ENCODE results near the gene RAP1GAP. TPM values are rescaled to one million over a fixed set of nuclear protein-coding genes. Genes with fewer than 3 reads are reported as not detected.

RAP1GAP gene
- polyA plus RNA-seq, 1 donor from 2014 or later: 9.8 TPM

GRCh38 chr1:21645550-21645949 lies 23.6 kb downstream of the RAP1GAP start:
- Histone ChIP-seq H3F3A (ENCODE audit: insufficient read depth, low read length, poor library complexity, severe bottlenecking) (no peaks in the 10 kb centered on the region), H3K27ac (ENCODE audit: low read length) (no peak overlapping the region), H3K9ac (ENCODE audit: low read length) (no peak overlapping the region), H4K20me1 (ENCODE audit: insufficient read depth) (no peaks in the 10 kb centered on the region), H3K4me2 (ENCODE audit: low read length) (no peak overlapping the region), H3K36me3 (ENCODE audit: insufficient read depth, low read length) (no peaks in the 10 kb centered on the region), H3K9me3 (ENCODE audit: low read length) (no peaks in the 10 kb centered on the region), H3K79me2 (replicated peaks; ENCODE audit: insufficient read depth, low read length) (no peaks in the 10 kb centered on the region), H3K4me3 (ENCODE audit: low read length) (no peak overlapping the region), H3K9me2 (ENCODE audit: insufficient read depth, low read length) (no peaks in the 10 kb centered on the region), H2AFZ (ENCODE audit: low read depth, low read length) (no peak overlapping the region), H3K27me3 (ENCODE audit: insufficient read depth, low read depth, low read length) (no peaks in the 10 kb centered on the region)
- TF ChIP-seq EZH2 (IDR thresholded peaks at IDR 0.05; ENCODE audit: borderline replicate concordance, insufficient read depth, low read length, poor library complexity, severe bottlenecking): no peak
- TF ChIP-seq EP300 (conservative IDR thresholded peaks at IDR 0.05; ENCODE audit: poor library complexity, severe bottlenecking): no peak
- TF ChIP-seq MXI1 (conservative IDR thresholded peaks at IDR 0.05; ENCODE audit: poor library complexity, severe bottlenecking): no peak
- TF ChIP-seq REST (IDR thresholded peaks at IDR 0.05; ENCODE audit: borderline replicate concordance): no peak
- no peak for TF ChIP-seq TAF1 (IDR thresholded peaks at IDR 0.05; ENCODE audit: low read depth)
- TF ChIP-seq SMC3 (conservative IDR thresholded peaks at IDR 0.05; ENCODE audit: poor library complexity): no peak

GRCh38 chr1:21644906-21645305 lies 24.3 kb downstream of the RAP1GAP start:
- H3K4me2 ChIP-seq (ENCODE audit: low read length): no peak overlapping the region
- H3K9me3 ChIP-seq (ENCODE audit: low read length): no peaks in the 10 kb centered on the region
- H3K27ac ChIP-seq (ENCODE audit: low read length): no peak overlapping the region
- no peak overlapping the region for H2AFZ ChIP-seq (ENCODE audit: low read depth, low read length)
- H3K36me3 ChIP-seq (ENCODE audit: insufficient read depth, low read length): no peaks in the 10 kb centered on the region
- no peaks in the 10 kb centered on the region for H3F3A ChIP-seq (ENCODE audit: insufficient read depth, low read length, poor library complexity, severe bottlenecking)
- no peaks in the 10 kb centered on the region for H4K20me1 ChIP-seq (ENCODE audit: insufficient read depth)
- H3K9me2 ChIP-seq (ENCODE audit: insufficient read depth, low read length): no peaks in the 10 kb centered on the region
- no peaks in the 10 kb centered on the region for H3K79me2 ChIP-seq (replicated peaks; ENCODE audit: insufficient read depth, low read length)
- TF ChIP-seq TAF1 (IDR thresholded peaks at IDR 0.05; ENCODE audit: low read depth): no peak
- TF ChIP-seq RAD21 (conservative IDR thresholded peaks at IDR 0.05): no peak
- no peak overlapping the region for H3K9ac ChIP-seq (ENCODE audit: low read length)
- no peaks in the 10 kb centered on the region for H3K27me3 ChIP-seq (ENCODE audit: insufficient read depth, low read depth, low read length)
- no peak overlapping the region for H3K4me3 ChIP-seq (ENCODE audit: low read length)

GRCh38 chr1:21644348-21644747 lies 24.8 kb downstream of the RAP1GAP start:
- Histone ChIP-seq H3K4me3 (ENCODE audit: low read length) (no peak overlapping the region), H3K9me3 (ENCODE audit: low read length) (no peaks in the 10 kb centered on the region), H3K4me2 (ENCODE audit: low read length) (no peak overlapping the region), H4K20me1 (ENCODE audit: insufficient read depth) (no peaks in the 10 kb centered on the region), H3F3A (ENCODE audit: insufficient read depth, low read length, poor library complexity, severe bottlenecking) (no peaks in the 10 kb centered on the region), H3K27me3 (ENCODE audit: insufficient read depth, low read depth, low read length) (no peaks in the 10 kb centered on the region), H3K9me2 (ENCODE audit: insufficient read depth, low read length) (no peaks in the 10 kb centered on the region), H3K9ac (ENCODE audit: low read length) (no peak overlapping the region), H3K36me3 (ENCODE audit: insufficient read depth, low read length) (no peaks in the 10 kb centered on the region), H3K27ac (ENCODE audit: low read length) (no peak overlapping the region), H2AFZ (ENCODE audit: low read depth, low read length) (no peak overlapping the region), H3K79me2 (replicated peaks; ENCODE audit: insufficient read depth, low read length) (no peaks in the 10 kb centered on the region)
- TF ChIP-seq SMC3 (conservative IDR thresholded peaks at IDR 0.05; ENCODE audit: poor library complexity) (no peak), EZH2 (IDR thresholded peaks at IDR 0.05; ENCODE audit: borderline replicate concordance, insufficient read depth, low read length, poor library complexity, severe bottlenecking) (no peak), POLR2AphosphoS5 (IDR thresholded peaks at IDR 0.05) (no peak), MXI1 (conservative IDR thresholded peaks at IDR 0.05; ENCODE audit: poor library complexity, severe bottlenecking) (no peak), TAF1 (IDR thresholded peaks at IDR 0.05; ENCODE audit: low read depth) (no peak), RAD21 (conservative IDR thresholded peaks at IDR 0.05) (no peak), EP300 (conservative IDR thresholded peaks at IDR 0.05; ENCODE audit: poor library complexity, severe bottlenecking) (no peak), REST (IDR thresholded peaks at IDR 0.05; ENCODE audit: borderline replicate concordance) (no peak), CTCF (IDR thresholded peaks at IDR 0.05; ENCODE audit: poor library complexity, severe bottlenecking) (no peak)

Data from neural cell (in vitro differentiated cells).